HG02798 (cell line): ENCODE results near the gene TK1.

Experiments
- ATAC-seq: cut with Tn5 transposase; IDR thresholded peaks from one replicate; pipeline ENCODE4 v1.9.1; 2021; ENCODE audit warnings: mild to moderate bottlenecking; ENCODE audit not compliant: unreplicated experiment, poor library complexity

TK1 gene

DNA sequence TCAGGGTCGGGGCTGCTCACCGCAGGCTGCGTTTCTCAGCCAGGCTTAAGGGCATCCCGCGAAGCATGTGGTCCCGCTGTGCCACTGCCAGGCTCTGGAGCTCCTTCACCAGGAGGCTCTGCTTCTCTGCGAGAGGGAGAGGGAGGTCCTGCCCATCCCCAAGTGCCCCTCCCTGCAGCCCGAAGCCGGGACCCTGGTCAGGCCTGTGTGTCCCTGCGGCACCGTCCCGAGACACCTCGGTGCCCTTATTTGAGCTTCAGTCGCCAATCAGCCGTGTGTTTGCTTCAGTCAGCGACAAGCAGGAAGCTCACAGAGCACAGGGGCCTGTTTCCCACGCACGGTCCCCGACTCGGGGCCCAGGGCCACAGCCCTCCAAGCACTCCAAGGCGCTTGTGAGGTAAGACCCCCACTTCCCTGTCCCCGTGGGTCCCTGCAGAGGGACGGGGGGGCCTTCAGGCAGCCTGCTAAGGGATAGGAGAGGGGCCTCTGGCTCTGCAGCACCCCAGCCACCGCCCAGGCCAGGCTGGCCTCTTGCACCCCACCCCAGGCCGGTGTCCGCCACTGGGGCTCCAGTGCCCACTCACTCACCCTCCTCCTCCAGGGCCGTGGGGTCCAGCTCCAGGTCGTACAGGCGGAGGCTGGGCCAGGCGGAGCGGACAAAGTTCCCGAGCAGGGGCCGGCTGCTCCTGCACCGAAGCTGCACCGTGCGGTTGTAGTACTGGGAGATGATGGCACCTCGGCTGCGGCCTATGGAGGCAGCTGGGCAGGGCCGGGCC, 61.5 kb downstream of the TK1 start:
- no peak for ATAC-seq

DNA sequence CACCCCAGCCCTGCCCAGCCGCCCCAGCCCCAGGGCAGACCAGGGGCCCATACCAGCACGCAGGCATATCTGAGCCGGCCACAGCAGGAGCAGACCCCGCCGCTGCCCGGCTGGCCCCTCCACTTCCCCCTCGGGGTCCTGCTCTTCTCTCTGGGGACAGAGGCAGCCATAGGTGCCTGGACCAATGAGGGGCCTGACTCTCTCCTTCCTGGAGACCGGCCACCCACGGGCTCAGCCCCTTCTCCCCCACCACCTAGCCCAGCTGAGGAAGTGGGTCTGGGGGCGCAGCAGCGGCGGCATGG, 62.1 kb downstream of the TK1 start:
- no peak for ATAC-seq
